Suprapubic skin (tissue), 4 donors: ENCODE measurements around the gene MELK. TPM values are rescaled to one million over a fixed set of nuclear protein-coding genes. Genes with fewer than 3 reads are reported as not detected.
"Not testable (repeated sequence)": the region's sequence is repeated elsewhere in the genome, so short reads cannot be mapped to it uniquely, and the experiment has no call there.

ENCODE experiments used
- DNase-seq, 2 donors: peaks; one replicate each; pipeline ENCODE4 v3.0.0-alpha.2; 2019; ENCODE audit warnings: low spot score in 2 of 2
- H3K27ac ChIP-seq: fragments of 200-600 bp; sonication (generic); one replicate; pipeline ENCODE4 v1.5.1; 2019
- H3K27me3 ChIP-seq: fragments of 200-600 bp; sonication (generic); one replicate; pipeline ENCODE4 v1.5.1; 2019
- H3K36me3 ChIP-seq: fragments of 200-600 bp; sonication (generic); one replicate; pipeline ENCODE4 v1.5.1; 2019
- H3K4me1 ChIP-seq: fragments of 200-600 bp; sonication (generic); one replicate; pipeline ENCODE4 v1.5.1; 2019
- H3K4me3 ChIP-seq: fragments of 200-600 bp; sonication (generic); one replicate; pipeline ENCODE4 v1.5.1; 2019; ENCODE audit warnings: mild to moderate bottlenecking
- H3K9me3 ChIP-seq: fragments of 200-600 bp; sonication (generic); one replicate; pipeline ENCODE4 v1.5.1; 2019
- EP300 ChIP-seq: sonication (generic); formaldehyde crosslinking; IDR thresholded peaks from one replicate; pipeline ENCODE4 v1.6.1; 2017; ENCODE audit warnings: antibody characterized with exemption
- POLR2A ChIP-seq, 2 donors: fragments of 450-650 bp; IDR thresholded peaks; one replicate each; pipeline ENCODE4 v1.6.1; 2017; ENCODE audit warnings: antibody characterized with exemption in 2 of 2, mild to moderate bottlenecking in 2 of 2, moderate library complexity in 2 of 2
- POLR2AphosphoS5 ChIP-seq, 3 donors: sonication (generic); formaldehyde crosslinking; IDR thresholded peaks; one replicate each; pipeline ENCODE4 v1.6.1; 2017; ENCODE audit warnings: antibody characterized with exemption in 3 of 3
- WGBS: methylation state at CpG from one replicate; pipeline ENCODE4 v1.1.5; 2018; 5-methylcytosine and 5-hydroxymethylcytosine counted together
- total RNA-seq, 4 donors: library from RNA; depleted of rRNA; stranded (reverse); fragments of >200 nt; gene quantifications; one replicate each; pipeline ENCODE4 v1.1.0, GENCODE V29; 2016
- TF ChIP-seq, protein P1 (sequence below), 2 donors: fragments of 200-600 bp in 1 of 2; fragments of 450-650 bp in 1 of 2; sonication (generic) in 1 of 2; IDR thresholded peaks; one replicate each; pipeline ENCODE4 v1.5.1; 2016 to 2019; ENCODE audit warnings: antibody characterized with exemption in 2 of 2, mild to moderate bottlenecking in 1 of 2, moderate library complexity in 1 of 2

MELK gene
- total RNA-seq, 4 donors from 2014 or later = 1.8 to 3.2 (median 2.2) TPM

DNA sequence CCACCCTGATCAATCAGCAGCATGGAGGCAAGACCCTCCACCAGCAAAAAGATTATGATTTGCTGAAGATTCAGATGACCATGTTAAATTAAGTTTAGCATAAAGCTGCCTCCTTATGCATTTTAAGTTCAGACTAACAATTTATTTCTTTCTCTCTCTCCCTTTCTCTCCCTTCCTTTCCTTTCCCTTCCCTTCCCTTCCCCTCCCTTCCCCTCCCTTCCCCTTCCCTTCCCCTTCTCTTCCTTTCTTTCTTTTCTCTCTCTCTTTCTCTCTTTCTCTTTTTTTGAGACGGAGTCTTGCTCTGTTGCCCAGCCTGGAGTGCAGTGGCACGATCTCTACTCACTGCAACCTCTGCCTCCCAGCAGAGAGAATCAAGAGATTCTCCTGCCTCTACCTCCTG is 1.4 kb upstream of the MELK start:
- no peak overlapping the region for H3K27ac ChIP-seq
- no peak overlapping the region for H3K4me3 ChIP-seq
- TF ChIP-seq POLR2A (IDR thresholded peaks at IDR 0.05) = no peak
- TF ChIP-seq, protein P1, sequence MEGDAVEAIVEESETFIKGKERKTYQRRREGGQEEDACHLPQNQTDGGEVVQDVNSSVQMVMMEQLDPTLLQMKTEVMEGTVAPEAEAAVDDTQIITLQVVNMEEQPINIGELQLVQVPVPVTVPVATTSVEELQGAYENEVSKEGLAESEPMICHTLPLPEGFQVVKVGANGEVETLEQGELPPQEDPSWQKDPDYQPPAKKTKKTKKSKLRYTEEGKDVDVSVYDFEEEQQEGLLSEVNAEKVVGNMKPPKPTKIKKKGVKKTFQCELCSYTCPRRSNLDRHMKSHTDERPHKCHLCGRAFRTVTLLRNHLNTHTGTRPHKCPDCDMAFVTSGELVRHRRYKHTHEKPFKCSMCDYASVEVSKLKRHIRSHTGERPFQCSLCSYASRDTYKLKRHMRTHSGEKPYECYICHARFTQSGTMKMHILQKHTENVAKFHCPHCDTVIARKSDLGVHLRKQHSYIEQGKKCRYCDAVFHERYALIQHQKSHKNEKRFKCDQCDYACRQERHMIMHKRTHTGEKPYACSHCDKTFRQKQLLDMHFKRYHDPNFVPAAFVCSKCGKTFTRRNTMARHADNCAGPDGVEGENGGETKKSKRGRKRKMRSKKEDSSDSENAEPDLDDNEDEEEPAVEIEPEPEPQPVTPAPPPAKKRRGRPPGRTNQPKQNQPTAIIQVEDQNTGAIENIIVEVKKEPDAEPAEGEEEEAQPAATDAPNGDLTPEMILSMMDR (IDR thresholded peaks at IDR 0.05) = no peak
- no peak for TF ChIP-seq POLR2AphosphoS5 (IDR thresholded peaks at IDR 0.05)
- TF ChIP-seq EP300 = no peak
- no peaks in the 10 kb centered on the region for H3K9me3 ChIP-seq
- no peaks in the 10 kb centered on the region for H3K27me3 ChIP-seq
- no peaks in the 10 kb centered on the region for H3K36me3 ChIP-seq
- peaks cover 28% of the 10 kb centered on the region for H3K4me1 ChIP-seq
- DNase-seq = no peak
- 95% methylated on average over 2 of the region's 2 CpGs for WGBS

DNA sequence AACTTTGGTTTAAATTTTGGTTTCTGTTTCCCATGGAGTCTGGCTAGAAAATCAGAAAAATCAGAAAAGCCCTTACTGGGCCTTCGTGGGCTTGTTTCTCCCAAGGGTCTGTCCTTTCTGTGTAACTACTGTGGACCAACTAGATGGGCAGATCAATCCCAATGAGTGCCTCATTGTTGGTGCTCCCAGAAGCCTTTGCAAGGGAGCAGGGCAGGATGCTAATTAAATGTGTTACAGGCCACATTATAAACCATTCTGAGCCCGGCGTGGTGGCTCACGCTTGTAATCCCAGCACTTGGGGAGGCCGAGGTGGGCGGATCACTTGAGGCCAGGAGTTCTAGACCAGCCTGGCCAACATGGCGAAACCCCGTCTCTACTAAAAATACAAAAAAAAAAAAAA is 1.4 kb downstream of the MELK start:
- not testable (repeated sequence) for DNase-seq, H3K27me3 ChIP-seq, H3K27ac ChIP-seq, H3K36me3 ChIP-seq, H3K9me3 ChIP-seq
- Histone ChIP-seq H3K4me1 (peaks cover 16% of the 10 kb centered on the region), H3K4me3 (peak overlapping the region; percentile 90)
- WGBS = 91% methylated on average over 8 of the region's 8 CpGs

DNA sequence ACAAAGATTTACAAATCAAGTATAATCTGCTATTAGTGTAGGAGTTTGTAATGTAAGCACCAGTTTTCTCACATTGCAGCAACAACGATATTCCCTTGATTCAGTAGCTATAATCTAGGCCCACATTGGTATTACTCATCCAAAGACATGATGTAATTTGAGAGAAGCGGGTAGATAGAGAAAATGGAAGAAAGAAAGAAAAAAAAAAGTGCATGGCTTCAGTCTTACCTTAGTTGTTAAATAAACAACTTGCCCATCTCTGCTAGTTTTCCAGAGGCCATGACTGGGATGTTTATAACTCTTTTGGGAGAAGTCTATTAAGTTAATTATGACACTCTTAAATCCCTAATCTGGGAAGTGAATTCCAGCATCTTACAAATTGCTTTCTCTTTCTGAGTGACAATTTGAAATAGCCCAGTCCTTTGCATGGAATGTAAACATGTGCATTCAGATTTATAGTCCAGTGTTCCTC is 2.8 kb downstream of the MELK start:
- Histone ChIP-seq H3K4me1 (peaks cover 16% of the 10 kb centered on the region), H3K4me3 (no peak overlapping the region), H3K9me3 (no peaks in the 10 kb centered on the region), H3K36me3 (no peaks in the 10 kb centered on the region), H3K27me3 (no peaks in the 10 kb centered on the region), H3K27ac (no peak overlapping the region)
- WGBS = 72% methylated on average over 2 of the region's 2 CpGs
- TF ChIP-seq, protein P1 (IDR thresholded peaks at IDR 0.05) = no peak
- TF ChIP-seq POLR2AphosphoS5 (IDR thresholded peaks at IDR 0.05) (no peak), POLR2A (IDR thresholded peaks at IDR 0.05) (no peak), EP300 (no peak)
- no peak for DNase-seq

DNA sequence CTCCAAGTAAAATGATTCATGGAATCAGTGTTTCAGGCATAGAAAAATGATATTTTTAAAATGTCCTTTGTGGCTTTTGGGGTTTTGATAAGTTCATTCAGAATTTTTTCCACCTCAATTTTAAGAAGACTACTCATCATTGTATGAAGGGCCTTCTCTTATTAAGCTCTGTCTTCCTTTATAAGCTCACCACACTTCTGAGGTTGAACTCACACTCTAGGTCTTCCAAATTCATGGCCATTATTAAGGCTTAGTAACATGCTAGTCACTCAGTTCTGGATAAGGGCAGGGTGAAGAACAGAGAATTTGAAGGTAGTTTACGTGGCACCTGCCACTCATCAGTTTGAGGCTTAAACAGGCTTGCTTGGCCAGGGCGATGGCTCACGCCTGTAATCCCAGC is 4.2 kb downstream of the MELK start:
- H3K36me3 ChIP-seq = no peaks in the 10 kb centered on the region
- no peak for TF ChIP-seq EP300
- TF ChIP-seq, protein P1 (IDR thresholded peaks at IDR 0.05) = no peak
- TF ChIP-seq POLR2AphosphoS5 (IDR thresholded peaks at IDR 0.05) = no peak
- no peak for TF ChIP-seq POLR2A (IDR thresholded peaks at IDR 0.05)
- DNase-seq = no peak
- no peak overlapping the region for H3K4me3 ChIP-seq
- H3K27ac ChIP-seq = no peak overlapping the region
- H3K27me3 ChIP-seq = no peaks in the 10 kb centered on the region
- H3K4me1 ChIP-seq = peaks cover 16% of the 10 kb centered on the region
- H3K9me3 ChIP-seq = no peaks in the 10 kb centered on the region
- 97% methylated on average over 3 of the region's 3 CpGs for WGBS

DNA sequence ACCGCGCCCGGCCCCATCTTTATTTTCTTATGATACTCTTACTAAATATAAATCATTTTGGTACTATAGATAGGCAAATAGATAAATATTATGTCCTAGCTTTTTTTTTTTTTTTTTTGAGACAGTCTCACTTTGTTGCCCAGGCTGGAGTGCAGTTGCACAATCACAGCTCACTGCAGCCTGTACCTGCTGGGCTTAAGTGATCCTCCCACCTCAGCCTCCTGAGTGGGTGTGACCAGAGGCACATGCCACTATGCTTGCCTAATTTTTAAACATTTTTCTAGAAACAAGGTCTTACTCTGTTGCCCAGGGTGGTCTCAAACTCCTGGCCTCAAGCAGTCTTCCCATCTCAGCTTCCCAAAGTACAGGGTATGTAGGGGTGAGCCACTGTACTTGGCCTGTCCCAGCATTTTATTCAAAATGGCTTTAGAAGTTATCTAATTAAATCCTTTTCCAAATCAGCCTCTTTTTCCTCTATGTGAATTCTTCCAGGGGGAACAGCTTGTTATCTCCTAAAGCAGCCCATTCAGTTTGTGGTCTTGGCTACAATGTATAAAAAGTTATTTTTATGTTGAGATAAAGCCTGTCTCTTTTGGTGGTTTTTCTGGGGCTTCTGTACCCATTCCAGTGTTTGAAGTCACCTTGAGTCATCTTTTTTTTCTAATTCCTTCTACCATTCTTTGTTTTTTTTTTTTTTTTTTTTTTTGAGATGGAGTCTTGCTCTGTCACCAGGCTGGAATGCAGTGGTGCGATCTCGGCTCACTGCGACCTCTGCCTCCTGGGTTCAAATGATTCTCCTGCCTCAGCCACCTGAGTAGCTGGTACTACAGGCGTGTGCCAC is 12.1 kb downstream of the MELK start:
- no peaks in the 10 kb centered on the region for H3K27me3 ChIP-seq
- DNase-seq = no peak
- no peaks in the 10 kb centered on the region for H3K9me3 ChIP-seq
- no peak overlapping the region for H3K4me3 ChIP-seq
- 83% methylated on average over 7 of the region's 7 CpGs for WGBS
- TF ChIP-seq POLR2A (IDR thresholded peaks at IDR 0.05) (no peak), EP300 (no peak), POLR2AphosphoS5 (IDR thresholded peaks at IDR 0.05) (no peak)
- TF ChIP-seq, protein P1 (IDR thresholded peaks at IDR 0.05) = no peak
- no peak overlapping the region for H3K27ac ChIP-seq
- H3K36me3 ChIP-seq = no peaks in the 10 kb centered on the region
- H3K4me1 ChIP-seq = no peaks in the 10 kb centered on the region
